ENCODE data around the gene ZNF507. TPM values are rescaled to one million over a fixed set of nuclear protein-coding genes. Genes with fewer than 3 reads are reported as not detected.

The ZNF507 gene
- total and polyA plus RNA-seq, 4 donors: 2.9 to 14.1 (median 7.1) TPM

DNA sequence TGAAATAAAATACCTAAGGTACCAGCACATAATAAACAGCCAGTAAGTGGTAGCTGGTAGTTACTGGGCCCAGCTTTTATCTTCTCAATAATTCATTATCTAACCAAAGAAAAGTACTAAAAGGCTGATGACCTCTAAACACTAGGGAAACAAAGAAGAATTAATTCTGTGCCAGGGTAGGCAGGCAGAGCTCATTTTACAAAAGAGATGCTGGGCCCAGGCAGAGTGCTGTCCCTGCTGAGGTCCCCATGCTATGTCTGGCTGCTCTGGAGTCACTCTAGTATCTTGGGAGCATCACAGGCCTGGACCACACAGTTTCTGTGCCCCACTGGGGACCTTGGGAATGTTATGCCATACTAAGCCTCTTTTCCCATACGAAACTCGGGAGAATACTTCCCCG lies 18.2 kb downstream of the ZNF507 start:
- Histone ChIP-seq H3K4me3 (ENCODE audit: low read depth in 1 of 3, low read length in 3 of 3) (no peak overlapping the region), H3K9me3 (ENCODE audit: control insufficient read depth in 4 of 4, low read length in 3 of 4) (no peaks in the 10 kb centered on the region), H3K27me3 (ENCODE audit: control insufficient read depth in 4 of 4, insufficient read depth in 4 of 4, low read length in 3 of 4) (no peaks in the 10 kb centered on the region), H3K36me3 (ENCODE audit: control insufficient read depth in 4 of 4, insufficient read depth in 3 of 4, low read depth in 1 of 4, low read length in 3 of 4) (peaks cover 2 to 25% (median 5%) of the 10 kb centered on the region in 4 donors), H3K4me1 (ENCODE audit: control insufficient read depth in 4 of 4, insufficient read depth in 4 of 4, low read length in 3 of 4) (peaks cover 3 to 21% (median 13%) of the 10 kb centered on the region in 4 donors), H3K9ac (ENCODE audit: low read depth in 1 of 2, low read length in 2 of 2) (peak overlapping the region in 1 of 2 donors; percentile 54), H3K27ac (ENCODE audit: low read depth in 1 of 2, low read length in 2 of 2) (peak overlapping the region; percentile 77 to 88)
- TF ChIP-seq FOXA1 (IDR thresholded peaks at IDR 0.05) (no peak), TAF1 (conservative IDR thresholded peaks at IDR 0.05) (no peak), EGR1 (IDR thresholded peaks at IDR 0.05; ENCODE audit: low read depth in 2 of 2) (no peak), FOXA2 (IDR thresholded peaks at IDR 0.05) (no peak), RAD21 (IDR thresholded peaks at IDR 0.05) (no peak), SP1 (IDR thresholded peaks at IDR 0.05) (no peak), JUND (IDR thresholded peaks at IDR 0.05) (no peak)
- TF ChIP-seq, protein P1, sequence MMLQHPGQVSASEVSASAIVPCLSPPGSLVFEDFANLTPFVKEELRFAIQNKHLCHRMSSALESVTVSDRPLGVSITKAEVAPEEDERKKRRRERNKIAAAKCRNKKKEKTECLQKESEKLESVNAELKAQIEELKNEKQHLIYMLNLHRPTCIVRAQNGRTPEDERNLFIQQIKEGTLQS (IDR thresholded peaks at IDR 0.05): no peak
- TF ChIP-seq, protein P2, sequence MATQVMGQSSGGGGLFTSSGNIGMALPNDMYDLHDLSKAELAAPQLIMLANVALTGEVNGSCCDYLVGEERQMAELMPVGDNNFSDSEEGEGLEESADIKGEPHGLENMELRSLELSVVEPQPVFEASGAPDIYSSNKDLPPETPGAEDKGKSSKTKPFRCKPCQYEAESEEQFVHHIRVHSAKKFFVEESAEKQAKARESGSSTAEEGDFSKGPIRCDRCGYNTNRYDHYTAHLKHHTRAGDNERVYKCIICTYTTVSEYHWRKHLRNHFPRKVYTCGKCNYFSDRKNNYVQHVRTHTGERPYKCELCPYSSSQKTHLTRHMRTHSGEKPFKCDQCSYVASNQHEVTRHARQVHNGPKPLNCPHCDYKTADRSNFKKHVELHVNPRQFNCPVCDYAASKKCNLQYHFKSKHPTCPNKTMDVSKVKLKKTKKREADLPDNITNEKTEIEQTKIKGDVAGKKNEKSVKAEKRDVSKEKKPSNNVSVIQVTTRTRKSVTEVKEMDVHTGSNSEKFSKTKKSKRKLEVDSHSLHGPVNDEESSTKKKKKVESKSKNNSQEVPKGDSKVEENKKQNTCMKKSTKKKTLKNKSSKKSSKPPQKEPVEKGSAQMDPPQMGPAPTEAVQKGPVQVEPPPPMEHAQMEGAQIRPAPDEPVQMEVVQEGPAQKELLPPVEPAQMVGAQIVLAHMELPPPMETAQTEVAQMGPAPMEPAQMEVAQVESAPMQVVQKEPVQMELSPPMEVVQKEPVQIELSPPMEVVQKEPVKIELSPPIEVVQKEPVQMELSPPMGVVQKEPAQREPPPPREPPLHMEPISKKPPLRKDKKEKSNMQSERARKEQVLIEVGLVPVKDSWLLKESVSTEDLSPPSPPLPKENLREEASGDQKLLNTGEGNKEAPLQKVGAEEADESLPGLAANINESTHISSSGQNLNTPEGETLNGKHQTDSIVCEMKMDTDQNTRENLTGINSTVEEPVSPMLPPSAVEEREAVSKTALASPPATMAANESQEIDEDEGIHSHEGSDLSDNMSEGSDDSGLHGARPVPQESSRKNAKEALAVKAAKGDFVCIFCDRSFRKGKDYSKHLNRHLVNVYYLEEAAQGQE (IDR thresholded peaks at IDR 0.05): no peak
- over 99% methylated on average over 3 of the region's 3 CpGs for WGBS
- no peak for DNase-seq (ENCODE audit: low spot score)

DNA sequence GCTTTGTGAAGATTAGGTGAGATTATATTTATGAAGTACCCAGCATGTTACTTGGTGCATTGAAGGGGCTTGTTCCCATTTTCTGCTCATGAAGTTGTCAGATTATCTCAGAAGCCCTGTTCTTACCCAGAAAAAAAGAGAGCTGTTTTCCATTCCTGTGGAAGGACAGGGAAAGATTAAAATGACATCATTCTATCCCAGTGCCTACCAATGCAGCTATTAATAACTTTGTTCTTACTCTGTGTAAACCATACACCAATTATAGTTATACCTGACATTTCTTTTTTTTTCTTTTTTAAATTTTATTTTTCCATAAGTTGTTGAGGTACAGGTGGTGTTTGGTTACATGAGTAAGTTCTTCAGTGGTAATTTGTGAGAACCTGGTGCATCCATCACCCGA lies 18.6 kb downstream of the ZNF507 start:
- Histone ChIP-seq H3K27me3 (ENCODE audit: control insufficient read depth in 4 of 4, insufficient read depth in 4 of 4, low read length in 3 of 4) (no peaks in the 10 kb centered on the region), H3K9ac (ENCODE audit: low read depth in 1 of 2, low read length in 2 of 2) (no peak overlapping the region), H3K4me3 (ENCODE audit: low read depth in 1 of 3, low read length in 3 of 3) (no peak overlapping the region), H3K27ac (ENCODE audit: low read depth in 1 of 2, low read length in 2 of 2) (peak overlapping the region; percentile 77 to 88), H3K9me3 (ENCODE audit: control insufficient read depth in 4 of 4, low read length in 3 of 4) (no peaks in the 10 kb centered on the region), H3K4me1 (ENCODE audit: control insufficient read depth in 4 of 4, insufficient read depth in 4 of 4, low read length in 3 of 4) (peaks cover 3 to 21% (median 13%) of the 10 kb centered on the region in 4 donors), H3K36me3 (ENCODE audit: control insufficient read depth in 4 of 4, insufficient read depth in 3 of 4, low read depth in 1 of 4, low read length in 3 of 4) (peaks cover 2 to 25% (median 4%) of the 10 kb centered on the region in 4 donors)
- 95% methylated on average over 1 of the region's 1 CpG for WGBS
- TF ChIP-seq GABPA (IDR thresholded peaks at IDR 0.05 in 1 of 2, conservative IDR thresholded peaks at IDR 0.05 in 1 of 2): no peak
- no peak for TF ChIP-seq SP1 (IDR thresholded peaks at IDR 0.05)
- TF ChIP-seq, protein P2 (IDR thresholded peaks at IDR 0.05): no peak
- TF ChIP-seq, protein P3, sequence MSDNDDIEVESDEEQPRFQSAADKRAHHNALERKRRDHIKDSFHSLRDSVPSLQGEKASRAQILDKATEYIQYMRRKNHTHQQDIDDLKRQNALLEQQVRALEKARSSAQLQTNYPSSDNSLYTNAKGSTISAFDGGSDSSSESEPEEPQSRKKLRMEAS (IDR thresholded peaks at IDR 0.05): no peak
- no peak for TF ChIP-seq RXRA (IDR thresholded peaks at IDR 0.05)
- TF ChIP-seq, protein P4, sequence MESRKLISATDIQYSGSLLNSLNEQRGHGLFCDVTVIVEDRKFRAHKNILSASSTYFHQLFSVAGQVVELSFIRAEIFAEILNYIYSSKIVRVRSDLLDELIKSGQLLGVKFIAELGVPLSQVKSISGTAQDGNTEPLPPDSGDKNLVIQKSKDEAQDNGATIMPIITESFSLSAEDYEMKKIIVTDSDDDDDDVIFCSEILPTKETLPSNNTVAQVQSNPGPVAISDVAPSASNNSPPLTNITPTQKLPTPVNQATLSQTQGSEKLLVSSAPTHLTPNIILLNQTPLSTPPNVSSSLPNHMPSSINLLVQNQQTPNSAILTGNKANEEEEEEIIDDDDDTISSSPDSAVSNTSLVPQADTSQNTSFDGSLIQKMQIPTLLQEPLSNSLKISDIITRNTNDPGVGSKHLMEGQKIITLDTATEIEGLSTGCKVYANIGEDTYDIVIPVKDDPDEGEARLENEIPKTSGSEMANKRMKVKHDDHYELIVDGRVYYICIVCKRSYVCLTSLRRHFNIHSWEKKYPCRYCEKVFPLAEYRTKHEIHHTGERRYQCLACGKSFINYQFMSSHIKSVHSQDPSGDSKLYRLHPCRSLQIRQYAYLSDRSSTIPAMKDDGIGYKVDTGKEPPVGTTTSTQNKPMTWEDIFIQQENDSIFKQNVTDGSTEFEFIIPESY (IDR thresholded peaks at IDR 0.05): no peak
- TF ChIP-seq HNF4A (conservative IDR thresholded peaks at IDR 0.05): no peak
- TF ChIP-seq, protein P1 (IDR thresholded peaks at IDR 0.05): no peak
- no peak for TF ChIP-seq FOXA2 (IDR thresholded peaks at IDR 0.05)
- TF ChIP-seq HNF4G (IDR thresholded peaks at IDR 0.05): no peak
- TF ChIP-seq YY1 (IDR thresholded peaks at IDR 0.05): no peak
- TF ChIP-seq RAD21 (IDR thresholded peaks at IDR 0.05): no peak
- DNase-seq (ENCODE audit: low spot score): no peak

Measured in liver (tissue), 9 donors.